Heart left ventricle (tissue), 13 donors: ENCODE results near the gene TGM1.

Experiments used
- CTCF ChIP-seq, 12 donors: fragments of 200-600 bp; sonication (generic) in 4 of 12; IDR thresholded peaks; one replicate each; pipeline versions ENCODE4 v1.5.0 to v1.8.0; 2018 to 2022; ENCODE audit warnings: antibody characterized with exemption in 12 of 12, mild to moderate bottlenecking in 5 of 12
- POLR2A ChIP-seq, 2 donors: fragments of 450-650 bp; IDR thresholded peaks; one replicate each; pipeline ENCODE4 v1.6.1; 2017; ENCODE audit warnings: antibody characterized with exemption in 2 of 2, mild to moderate bottlenecking in 2 of 2, moderate library complexity in 2 of 2
- donor health status: ischemic (EF 13 %, LVEDD 7.1; RV severe dilation, severe dysfunction).
- donor health status: DM: no; HTN: yes; CAD: no.
- donor health status: DM: no; HTN: no; CAD: no.
- donor health status: ischemic (EF 25% LVEDD 6.9; RV normal size, moderate dysfunction).
- donor health status: ischemic (EF 25% LVEDD 5.7; RV mildly dilated, moderate dysfunction).
- donor health status: ischemic (EF 35%, LVEDD 5.7; RV mildly dilated, moderate dysfunction).
- donor health status: nonischemic (EF 11% LVEDD 7.7; RV severe dilation, severe dysfunction).
- donor health status: DM: yes; HTN: yes; CAD: no.
- donor health status: PGD.
- donor health status: ischemic (EF 29% LVEDD 5.4; RV normal size, mild dysfunction).
- donor health status: nonischemic (EF 23%, LVEDD 6.1; RV moderate dilation, normal function).

GRCh38 chr14:24260780-24261157 is 2.2 kb downstream of the TGM1 start:
- TF ChIP-seq CTCF (IDR thresholded peaks at IDR 0.05), result no peak
- TF ChIP-seq POLR2A (IDR thresholded peaks at IDR 0.05), result no peak
